Myometrial cell (primary cell): ENCODE results near the gene SMIM27. TPM values are rescaled to one million over a fixed set of nuclear protein-coding genes. Genes with fewer than 3 reads are reported as not detected.

Experiments
- total RNA-seq: library from RNA; depleted of rRNA; stranded (reverse); fragments of >200 nt; gene quantifications from 2 replicates; pipeline ENCODE4 v1.2.3, GENCODE V29; 2015

Gene SMIM27, protein sequence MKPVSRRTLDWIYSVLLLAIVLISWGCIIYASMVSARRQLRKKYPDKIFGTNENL
- total RNA-seq = 2.8 and 9.2 TPM in 2 replicates

DNA sequence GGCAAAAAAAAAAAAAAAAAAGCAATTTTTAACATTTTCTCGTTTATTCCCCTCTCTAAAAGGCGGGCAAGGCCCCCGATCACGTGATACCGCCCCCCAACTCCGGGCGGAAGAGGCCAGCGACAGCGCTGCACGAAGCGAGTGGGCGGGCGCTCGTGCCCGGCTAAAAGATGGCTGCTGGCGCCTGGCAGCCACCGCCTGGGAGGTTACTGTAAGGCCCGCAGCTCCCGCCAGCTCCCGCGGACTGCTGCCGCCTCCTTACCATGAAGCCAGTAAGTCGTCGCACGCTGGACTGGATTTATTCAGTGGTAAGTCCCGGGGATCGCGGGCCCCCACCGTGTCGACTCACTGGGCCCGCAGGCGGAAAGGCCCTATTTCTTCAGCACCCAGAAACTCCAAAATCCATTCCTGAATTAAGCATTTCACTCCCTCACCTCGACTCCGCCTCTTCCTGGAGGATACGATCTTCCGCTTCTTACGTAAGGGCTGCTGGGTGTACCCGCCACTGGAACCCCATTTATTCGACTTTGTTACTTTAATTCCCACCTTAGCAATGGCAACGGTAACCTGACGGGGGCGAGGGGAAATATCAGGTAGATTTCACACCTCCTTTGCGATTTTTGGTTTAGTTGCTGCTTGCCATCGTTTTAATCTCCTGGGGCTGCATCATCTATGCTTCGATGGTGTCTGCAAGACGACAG is at the start of gene SMIM27, which contains the start of gene TOPORS:
TSS of gene SMIM27 (plus strand) at position 156 of the 701 bp plus-strand sequence. CDS start at position 264, 108 bp downstream.
TSS of gene TOPORS (minus strand) at position 415 of the 701 bp plus-strand sequence. CDS start at position 265, 150 bp downstream.

DNA sequence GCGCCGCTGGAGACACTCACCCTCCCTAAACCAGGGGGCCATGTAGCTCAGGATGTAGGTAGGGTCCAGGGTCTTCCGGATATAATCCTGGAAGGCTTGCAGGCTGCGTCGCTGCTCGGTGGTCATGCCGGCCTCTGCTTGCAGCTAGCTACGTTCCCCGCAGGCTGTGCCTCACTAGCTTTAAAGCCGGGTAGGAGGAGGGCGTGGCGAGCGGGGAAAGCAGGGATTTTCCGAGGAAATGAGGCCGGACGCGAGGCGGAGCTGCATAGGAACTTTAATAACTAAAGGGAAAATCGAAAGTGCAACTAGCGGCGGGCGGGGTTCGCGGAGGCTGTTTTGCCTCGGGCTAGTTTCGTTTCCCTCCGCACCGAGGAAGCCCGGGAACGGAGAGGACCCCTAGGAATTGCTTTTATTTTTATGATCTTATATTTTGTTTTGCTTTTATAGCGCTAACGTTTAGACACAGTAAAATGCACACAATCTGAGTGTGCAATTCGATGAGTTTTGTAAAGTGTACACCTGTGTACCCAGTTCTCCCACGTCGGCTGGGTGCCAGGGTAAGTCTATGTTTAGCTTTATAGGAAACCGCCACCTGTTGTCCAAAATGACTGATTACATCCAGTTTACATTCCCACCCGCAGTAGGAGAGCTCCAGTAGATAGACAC is 26.0 kb upstream of the SMIM27 start, which contains the start of gene RIGI:
TSS of gene RIGI (minus strand) at position 156 of the 666 bp plus-strand sequence. CDS start at position 126, 30 bp downstream.

DNA sequence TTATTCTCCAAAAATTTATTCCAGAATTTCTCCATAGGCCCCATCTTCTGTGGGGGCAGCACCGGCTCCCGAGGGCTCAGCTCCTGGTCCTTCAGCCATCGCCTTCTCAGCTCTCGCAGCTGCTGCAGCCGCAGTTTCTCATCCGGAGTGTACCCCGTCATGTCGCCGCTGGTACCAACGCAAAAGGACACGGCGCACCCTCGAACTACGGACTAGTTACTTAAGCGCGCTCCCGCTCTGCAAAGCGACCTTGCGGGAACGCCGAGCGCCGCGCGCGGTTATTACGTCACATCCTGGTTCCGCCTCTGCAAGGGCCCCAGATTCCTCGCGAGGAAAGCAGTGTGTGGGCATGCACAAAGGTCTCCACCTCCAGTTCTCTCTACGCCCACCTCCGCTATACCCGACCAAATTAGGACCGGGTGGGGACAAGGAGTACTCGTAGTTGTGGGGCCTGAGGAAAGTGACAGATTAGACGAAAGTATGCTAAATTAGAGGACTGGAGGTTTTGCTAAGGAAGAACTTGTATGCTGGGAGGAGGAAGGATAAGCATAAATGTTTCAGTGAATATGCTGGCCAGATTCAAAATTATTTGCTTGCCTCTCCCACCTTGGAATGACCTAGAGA is 20.9 kb downstream of the SMIM27 start, which contains the start of gene NDUFB6:
TSS of gene NDUFB6 (minus strand) at position 260 of the 624 bp plus-strand sequence. CDS start at position 161, 99 bp downstream.

Other genes with a start within 250 kb of the SMIM27 start
- 83.3 and 102 TPM in 2 replicates for gene ACO1, start 167.7 kb upstream of the SMIM27 start, total RNA-seq
- 6.3 and 8.2 TPM in 2 replicates for gene RIGI, start 26.1 kb upstream of the SMIM27 start, total RNA-seq
- 12.1 and 13.5 TPM in 2 replicates for gene TOPORS, start 259 bp downstream of the SMIM27 start, total RNA-seq
- gene NDUFB6, start 20.8 kb downstream of the SMIM27 start, total RNA-seq = 74.1 and 89.1 TPM in 2 replicates
- not detected in 2 replicates for gene TAF1L, start 83.3 kb downstream of the SMIM27 start, total RNA-seq
- gene TMEM215, start 231.2 kb downstream of the SMIM27 start, total RNA-seq = not detected in 2 replicates